Hepatocyte (in vitro differentiated cells): Measurements from ENCODE around the gene MSI2.

ENCODE experiments used
- EZH2 ChIP-seq: fragments of 200-600 bp; sonication (generic); IDR thresholded peaks from 2 replicates; pipeline ENCODE4 v1.6.1; 2016; ENCODE audit warnings: antibody characterized with exemption, mild to moderate bottlenecking, borderline replicate concordance
- EZH2phosphoT487 ChIP-seq: fragments of 200-600 bp; sonication (generic); IDR thresholded peaks from one replicate; pipeline ENCODE4 v1.6.1; 2018; ENCODE audit warnings: antibody characterized with exemption, mild to moderate bottlenecking, low read depth, moderate library complexity; ENCODE audit not compliant: unreplicated experiment, severe bottlenecking
- TF ChIP-seq, protein P1 (sequence below): fragments of 200-600 bp; sonication (generic); IDR thresholded peaks from 2 replicates; pipeline ENCODE4 v1.5.1; 2016; ENCODE audit warnings: antibody characterized with exemption, mild to moderate bottlenecking; ENCODE audit not compliant: poor library complexity

DNA sequence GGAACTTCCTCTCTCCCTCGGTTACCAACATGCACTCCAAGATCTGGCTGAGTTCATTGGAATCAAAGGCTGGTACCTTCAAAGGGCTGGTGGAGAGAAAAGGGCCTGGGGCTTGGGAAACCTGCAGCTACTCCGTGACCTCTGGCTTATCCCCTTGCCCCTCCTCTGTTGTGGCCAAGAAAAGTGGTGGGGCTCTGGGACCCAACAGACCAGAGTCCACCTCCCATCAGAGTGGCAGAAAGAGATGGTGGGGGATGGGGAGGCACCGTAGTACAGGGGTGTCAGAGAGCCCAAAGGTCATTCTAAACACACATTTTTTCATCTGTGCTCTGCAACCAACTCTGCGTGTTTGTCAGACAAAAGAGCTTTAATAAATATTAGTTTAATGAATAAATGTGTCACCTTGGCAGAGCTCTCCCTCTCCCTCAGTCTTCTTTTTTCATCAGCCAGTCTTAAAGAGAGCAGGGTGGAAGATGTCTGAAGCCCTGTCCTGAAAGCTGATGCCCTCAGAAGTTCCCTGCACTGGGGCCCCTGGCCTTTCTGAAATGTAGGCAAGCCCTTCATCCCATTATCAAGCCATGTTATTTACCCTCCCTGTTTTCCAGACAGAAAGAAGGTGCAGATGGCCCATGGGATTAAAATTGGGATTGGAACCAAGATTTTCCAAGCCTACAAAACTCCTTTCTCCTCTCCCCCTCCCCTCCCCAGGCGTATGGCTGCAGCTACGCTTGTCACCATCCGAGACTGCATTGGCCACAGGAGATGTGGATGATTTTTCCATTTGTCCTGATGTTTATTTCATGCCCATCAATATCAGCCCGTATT, 261.5 kb downstream of the MSI2 start:
- TF ChIP-seq, protein P1, sequence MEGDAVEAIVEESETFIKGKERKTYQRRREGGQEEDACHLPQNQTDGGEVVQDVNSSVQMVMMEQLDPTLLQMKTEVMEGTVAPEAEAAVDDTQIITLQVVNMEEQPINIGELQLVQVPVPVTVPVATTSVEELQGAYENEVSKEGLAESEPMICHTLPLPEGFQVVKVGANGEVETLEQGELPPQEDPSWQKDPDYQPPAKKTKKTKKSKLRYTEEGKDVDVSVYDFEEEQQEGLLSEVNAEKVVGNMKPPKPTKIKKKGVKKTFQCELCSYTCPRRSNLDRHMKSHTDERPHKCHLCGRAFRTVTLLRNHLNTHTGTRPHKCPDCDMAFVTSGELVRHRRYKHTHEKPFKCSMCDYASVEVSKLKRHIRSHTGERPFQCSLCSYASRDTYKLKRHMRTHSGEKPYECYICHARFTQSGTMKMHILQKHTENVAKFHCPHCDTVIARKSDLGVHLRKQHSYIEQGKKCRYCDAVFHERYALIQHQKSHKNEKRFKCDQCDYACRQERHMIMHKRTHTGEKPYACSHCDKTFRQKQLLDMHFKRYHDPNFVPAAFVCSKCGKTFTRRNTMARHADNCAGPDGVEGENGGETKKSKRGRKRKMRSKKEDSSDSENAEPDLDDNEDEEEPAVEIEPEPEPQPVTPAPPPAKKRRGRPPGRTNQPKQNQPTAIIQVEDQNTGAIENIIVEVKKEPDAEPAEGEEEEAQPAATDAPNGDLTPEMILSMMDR, result no peak
- TF ChIP-seq EZH2 (no peak), EZH2phosphoT487 (no peak)
